ENCODE measurements around the gene C17orf67.

Gene C17orf67

DNA sequence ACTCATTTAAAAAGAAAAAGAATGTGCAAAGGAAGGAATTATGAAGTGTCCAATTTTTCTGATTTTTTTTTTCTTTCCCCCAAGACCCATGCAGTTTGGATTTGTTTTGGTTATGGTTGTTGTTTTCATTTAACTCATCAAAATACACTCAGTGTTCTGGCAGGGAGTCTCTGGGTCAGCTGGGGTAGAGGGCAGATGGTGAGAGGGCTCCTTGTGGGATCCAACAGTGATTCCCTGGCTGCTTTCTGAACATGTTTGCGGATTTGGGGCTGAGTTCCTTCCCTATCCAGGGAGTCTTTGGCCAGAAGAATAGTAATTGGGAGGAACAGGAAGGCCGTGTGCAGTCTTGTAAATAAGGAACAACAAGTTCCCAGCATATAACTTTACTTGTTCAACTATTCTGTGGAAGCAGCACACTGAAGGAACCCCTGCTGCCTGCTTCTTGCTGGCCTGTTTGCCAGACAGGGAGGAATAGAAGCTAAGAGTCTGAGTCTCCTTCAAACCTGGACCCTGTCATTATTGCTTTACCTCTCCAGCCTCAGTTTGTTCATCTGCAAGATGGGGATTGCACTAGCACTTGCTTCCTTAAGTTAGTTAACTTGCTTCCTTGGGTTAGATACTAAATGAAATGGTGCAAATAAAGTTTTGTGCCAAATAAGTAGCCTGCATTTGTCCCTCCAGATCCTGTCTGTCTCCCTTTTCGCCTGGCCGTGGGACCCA is 32.1 kb downstream of the C17orf67 start:
- H3K4me1 ChIP-seq (ENCODE audit: control insufficient read depth, low read depth, low read length): peaks cover 10% of the 10 kb centered on the region
- no peaks in the 10 kb centered on the region for H3K27me3 ChIP-seq (ENCODE audit: control insufficient read depth, insufficient read depth, low read length)
- H3K9ac ChIP-seq (ENCODE audit: low read length): no peak overlapping the region
- H3K4me3 ChIP-seq (ENCODE audit: low read length): no peak overlapping the region
- H3K36me3 ChIP-seq (ENCODE audit: control insufficient read depth, low read depth, low read length): no peaks in the 10 kb centered on the region
- no peaks in the 10 kb centered on the region for H3K9me3 ChIP-seq (ENCODE audit: control insufficient read depth, low read depth, low read length)
- no peak overlapping the region for H3K27ac ChIP-seq (ENCODE audit: low read length)

DNA sequence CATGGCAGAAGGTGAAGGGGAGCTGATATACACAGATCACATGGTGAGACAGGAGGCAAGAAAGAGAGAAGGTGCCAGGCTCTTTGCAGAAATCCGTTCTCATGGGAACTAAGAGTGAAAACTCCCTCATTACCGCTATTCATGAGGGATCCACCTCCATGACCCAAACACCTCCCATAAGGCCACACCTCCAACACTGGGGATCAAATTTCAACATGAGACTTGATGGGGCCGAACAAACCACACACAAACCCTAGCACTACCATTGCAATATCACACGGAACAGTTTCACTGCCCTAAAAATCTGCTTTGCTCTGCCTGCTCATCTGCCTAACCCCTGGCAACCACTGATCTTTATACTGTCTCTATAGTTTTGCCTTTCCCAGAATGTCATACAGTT is 34.8 kb downstream of the C17orf67 start:
- Histone ChIP-seq H3K27me3 (ENCODE audit: control insufficient read depth, insufficient read depth, low read length) (no peaks in the 10 kb centered on the region), H3K36me3 (ENCODE audit: control insufficient read depth, low read depth, low read length) (no peaks in the 10 kb centered on the region), H3K27ac (ENCODE audit: low read length) (no peak overlapping the region), H3K9me3 (ENCODE audit: control insufficient read depth, low read depth, low read length) (no peaks in the 10 kb centered on the region), H3K9ac (ENCODE audit: low read length) (no peak overlapping the region), H3K4me3 (ENCODE audit: low read length) (peak overlapping the region; percentile 39), H3K4me1 (ENCODE audit: control insufficient read depth, low read depth, low read length) (peaks cover 10% of the 10 kb centered on the region)

DNA sequence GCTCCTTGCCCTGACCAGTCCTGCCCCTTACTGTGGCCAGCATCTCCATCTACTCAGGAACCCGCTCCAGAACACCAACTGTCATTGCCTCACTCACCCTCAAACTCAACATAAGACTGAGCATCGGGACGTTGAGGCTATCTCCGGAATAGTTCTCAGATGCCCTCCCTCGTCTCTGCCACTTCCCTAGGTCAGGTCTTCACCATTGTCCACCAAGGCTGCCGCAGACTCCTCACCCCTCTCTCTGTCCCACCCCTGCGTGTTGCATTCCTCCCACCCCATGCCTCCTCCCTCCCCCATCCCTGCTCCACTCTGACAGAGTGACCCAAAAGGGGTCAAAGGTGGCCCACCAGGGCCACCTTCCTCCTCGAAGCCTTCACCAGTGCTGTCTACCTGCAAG is 37.2 kb downstream of the C17orf67 start:
- H3K4me3 ChIP-seq (ENCODE audit: low read length): no peak overlapping the region
- H3K27ac ChIP-seq (ENCODE audit: low read length): no peak overlapping the region
- no peak overlapping the region for H3K9ac ChIP-seq (ENCODE audit: low read length)
- peaks cover 10% of the 10 kb centered on the region for H3K4me1 ChIP-seq (ENCODE audit: control insufficient read depth, low read depth, low read length)
- H3K9me3 ChIP-seq (ENCODE audit: control insufficient read depth, low read depth, low read length): no peaks in the 10 kb centered on the region
- H3K27me3 ChIP-seq (ENCODE audit: control insufficient read depth, insufficient read depth, low read length): no peaks in the 10 kb centered on the region
- no peaks in the 10 kb centered on the region for H3K36me3 ChIP-seq (ENCODE audit: control insufficient read depth, low read depth, low read length)

DNA sequence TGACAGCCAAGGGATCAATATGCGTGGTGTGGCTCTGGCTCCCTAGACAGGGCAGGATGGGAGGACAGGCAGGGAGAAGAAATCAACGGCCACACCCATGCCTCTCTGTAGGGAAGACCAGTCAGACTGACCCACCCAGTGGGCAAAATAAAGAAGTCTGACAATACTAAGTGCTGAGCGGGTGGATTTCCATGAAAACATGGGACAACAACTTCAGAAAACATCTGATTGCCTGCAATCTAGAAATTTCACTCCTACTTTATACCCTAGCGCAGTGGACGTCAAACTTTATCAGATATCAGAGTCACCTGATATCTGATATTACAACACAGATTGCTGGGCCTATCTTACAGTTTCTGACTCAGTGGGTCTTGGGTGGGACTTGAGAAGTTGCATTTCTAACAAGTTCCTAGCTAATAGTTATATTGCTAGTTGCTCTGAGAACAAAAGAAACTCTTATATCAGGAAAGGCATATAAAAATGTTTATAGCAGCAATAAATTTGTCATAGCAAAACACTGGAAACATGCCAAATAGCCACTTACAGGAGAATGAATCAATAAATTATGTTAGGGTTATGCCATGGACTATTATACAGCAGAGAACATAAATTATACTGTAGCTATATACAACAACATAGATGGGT is 38.4 kb downstream of the C17orf67 start:
- H3K4me1 ChIP-seq (ENCODE audit: control insufficient read depth, low read depth, low read length): peaks cover 10% of the 10 kb centered on the region
- H3K9ac ChIP-seq (ENCODE audit: low read length): no peak overlapping the region
- H3K9me3 ChIP-seq (ENCODE audit: control insufficient read depth, low read depth, low read length): no peaks in the 10 kb centered on the region
- no peak overlapping the region for H3K4me3 ChIP-seq (ENCODE audit: low read length)
- no peaks in the 10 kb centered on the region for H3K36me3 ChIP-seq (ENCODE audit: control insufficient read depth, low read depth, low read length)
- H3K27ac ChIP-seq (ENCODE audit: low read length): no peak overlapping the region
- no peaks in the 10 kb centered on the region for H3K27me3 ChIP-seq (ENCODE audit: control insufficient read depth, insufficient read depth, low read length)

DNA sequence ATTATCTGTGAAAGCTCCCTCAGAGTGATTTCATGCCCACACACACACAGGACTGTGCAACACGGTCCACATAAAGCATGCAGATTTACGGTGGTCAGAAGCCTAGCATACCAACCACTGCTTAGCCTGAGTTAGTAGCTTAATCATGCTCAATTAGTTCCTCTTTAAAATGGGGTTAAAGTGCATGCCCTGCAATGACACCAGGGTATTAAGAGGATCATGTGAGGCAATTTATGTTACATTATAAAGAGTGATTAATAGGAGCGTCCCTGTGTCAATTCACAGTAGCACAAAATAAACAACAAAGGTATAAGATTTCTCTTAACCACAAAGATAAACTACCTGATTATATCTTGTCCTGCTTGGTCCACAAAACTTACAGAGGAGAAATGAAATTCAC is 39.8 kb downstream of the C17orf67 start:
- Histone ChIP-seq H3K9ac (ENCODE audit: low read length) (no peak overlapping the region), H3K36me3 (ENCODE audit: control insufficient read depth, low read depth, low read length) (no peaks in the 10 kb centered on the region), H3K27ac (ENCODE audit: low read length) (no peak overlapping the region), H3K4me3 (ENCODE audit: low read length) (no peak overlapping the region), H3K27me3 (ENCODE audit: control insufficient read depth, insufficient read depth, low read length) (no peaks in the 10 kb centered on the region), H3K9me3 (ENCODE audit: control insufficient read depth, low read depth, low read length) (no peaks in the 10 kb centered on the region), H3K4me1 (ENCODE audit: control insufficient read depth, low read depth, low read length) (peaks cover 4% of the 10 kb centered on the region)

DNA sequence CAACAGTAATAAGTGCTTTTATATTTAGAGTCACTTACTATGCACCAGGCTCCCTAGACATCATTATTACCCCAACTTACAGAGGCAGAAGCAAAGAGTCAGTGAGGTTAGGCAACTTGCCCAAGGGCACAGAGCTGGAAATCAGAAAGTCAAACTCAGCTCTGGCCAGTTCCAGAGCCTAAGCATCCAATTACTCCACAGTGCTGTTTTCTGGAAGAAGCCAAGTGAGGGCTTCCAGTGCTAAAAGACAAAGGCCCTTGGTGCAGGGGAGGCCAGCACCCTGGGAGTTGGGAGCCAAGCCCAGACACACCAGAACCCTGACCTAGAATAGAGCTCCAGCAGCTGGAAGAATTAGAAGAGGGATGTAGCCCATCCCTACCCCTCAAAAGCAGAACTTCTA is 40.2 kb downstream of the C17orf67 start:
- Histone ChIP-seq H3K9ac (ENCODE audit: low read length) (no peak overlapping the region), H3K9me3 (ENCODE audit: control insufficient read depth, low read depth, low read length) (no peaks in the 10 kb centered on the region), H3K36me3 (ENCODE audit: control insufficient read depth, low read depth, low read length) (no peaks in the 10 kb centered on the region), H3K27me3 (ENCODE audit: control insufficient read depth, insufficient read depth, low read length) (no peaks in the 10 kb centered on the region), H3K4me1 (ENCODE audit: control insufficient read depth, low read depth, low read length) (no peaks in the 10 kb centered on the region), H3K27ac (ENCODE audit: low read length) (no peak overlapping the region), H3K4me3 (ENCODE audit: low read length) (no peak overlapping the region)

DNA sequence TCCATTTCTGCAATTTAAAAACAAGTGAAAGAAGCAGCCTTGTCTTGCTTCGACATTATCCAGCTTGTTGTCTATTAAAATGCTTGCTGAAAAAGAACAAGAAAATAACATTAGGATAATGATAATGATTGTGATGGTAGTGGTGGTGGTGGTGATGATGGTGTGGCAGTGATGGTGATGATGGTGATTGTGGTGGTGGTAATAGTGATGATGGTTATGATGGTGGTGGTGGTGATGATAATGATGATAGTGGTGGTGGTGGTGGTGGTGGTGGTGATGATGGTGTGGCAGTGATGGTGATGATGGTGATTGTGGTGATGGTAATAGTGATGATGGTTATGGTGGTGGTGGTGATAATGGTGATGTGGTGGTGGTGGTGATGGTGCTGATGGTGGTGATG is 41.5 kb downstream of the C17orf67 start:
- no peak overlapping the region for H3K9ac ChIP-seq (ENCODE audit: low read length)
- H3K9me3 ChIP-seq (ENCODE audit: control insufficient read depth, low read depth, low read length): no peaks in the 10 kb centered on the region
- H3K36me3 ChIP-seq (ENCODE audit: control insufficient read depth, low read depth, low read length): no peaks in the 10 kb centered on the region
- H3K4me3 ChIP-seq (ENCODE audit: low read length): no peak overlapping the region
- H3K4me1 ChIP-seq (ENCODE audit: control insufficient read depth, low read depth, low read length): no peaks in the 10 kb centered on the region
- no peaks in the 10 kb centered on the region for H3K27me3 ChIP-seq (ENCODE audit: control insufficient read depth, insufficient read depth, low read length)
- H3K27ac ChIP-seq (ENCODE audit: low read length): no peak overlapping the region

DNA sequence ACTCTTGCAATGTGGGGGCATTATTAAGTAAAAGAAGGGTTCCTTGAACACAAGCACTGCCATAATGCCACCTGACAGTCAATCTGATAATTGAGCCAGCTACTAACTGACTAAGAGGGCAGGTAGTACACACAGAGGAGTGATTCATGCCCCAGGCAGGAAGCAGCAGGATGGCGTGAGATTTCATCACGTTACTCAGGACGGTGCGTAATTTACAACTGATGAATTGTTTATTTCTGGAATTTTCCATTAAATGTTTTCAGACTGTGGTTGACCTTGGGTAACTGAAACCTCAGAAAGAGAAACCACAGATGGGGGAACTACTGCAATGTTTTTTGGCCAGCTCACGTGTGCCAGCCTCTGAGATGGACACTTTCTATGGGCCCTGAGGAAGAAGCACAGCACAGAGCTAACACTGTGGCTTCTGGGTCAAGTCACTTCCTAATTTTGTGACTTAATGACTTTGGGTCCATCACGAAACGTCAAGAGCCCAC is 46.7 kb downstream of the C17orf67 start:
- Histone ChIP-seq H3K4me1 (ENCODE audit: control insufficient read depth, low read depth, low read length) (no peaks in the 10 kb centered on the region), H3K9ac (ENCODE audit: low read length) (no peak overlapping the region), H3K4me3 (ENCODE audit: low read length) (no peak overlapping the region), H3K27ac (ENCODE audit: low read length) (no peak overlapping the region), H3K9me3 (ENCODE audit: control insufficient read depth, low read depth, low read length) (no peaks in the 10 kb centered on the region), H3K36me3 (ENCODE audit: control insufficient read depth, low read depth, low read length) (no peaks in the 10 kb centered on the region), H3K27me3 (ENCODE audit: control insufficient read depth, insufficient read depth, low read length) (no peaks in the 10 kb centered on the region)

DNA sequence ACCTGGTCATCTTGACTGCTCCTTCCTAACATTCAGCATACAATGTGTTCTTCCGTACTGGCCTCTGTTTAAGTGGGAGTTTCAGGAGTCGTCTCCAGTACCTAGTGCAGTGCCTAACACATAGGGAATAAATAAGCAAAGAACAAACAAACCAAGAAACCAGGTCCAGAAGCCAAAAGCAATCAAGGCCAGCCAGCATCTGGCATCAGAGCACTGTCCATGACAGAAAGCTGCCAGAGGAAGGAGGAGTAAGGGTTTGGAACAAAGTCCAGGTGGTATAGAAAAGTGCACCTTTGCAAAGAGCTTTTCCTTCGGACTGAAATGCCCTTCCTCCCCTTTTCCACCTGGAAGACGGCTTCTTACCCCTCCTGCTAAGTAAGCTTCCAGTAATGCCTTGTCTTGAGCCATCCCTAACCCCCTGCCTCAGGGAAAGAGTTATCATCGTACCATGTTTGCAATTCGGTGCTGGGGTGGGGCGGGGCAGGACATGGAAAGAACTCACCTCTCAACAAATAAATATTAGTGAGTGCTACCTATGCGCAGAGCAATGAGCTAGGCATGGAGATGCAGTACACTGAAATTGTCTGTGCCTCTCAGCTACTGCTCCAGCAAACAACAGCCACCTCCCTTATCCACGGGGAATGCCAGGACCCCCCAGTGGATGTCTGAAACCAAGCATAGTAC is 47.6 kb downstream of the C17orf67 start:
- H3K9ac ChIP-seq (ENCODE audit: low read length): no peak overlapping the region
- H3K4me1 ChIP-seq (ENCODE audit: control insufficient read depth, low read depth, low read length): no peaks in the 10 kb centered on the region
- no peaks in the 10 kb centered on the region for H3K36me3 ChIP-seq (ENCODE audit: control insufficient read depth, low read depth, low read length)
- H3K4me3 ChIP-seq (ENCODE audit: low read length): no peak overlapping the region
- H3K9me3 ChIP-seq (ENCODE audit: control insufficient read depth, low read depth, low read length): no peaks in the 10 kb centered on the region
- H3K27ac ChIP-seq (ENCODE audit: low read length): no peak overlapping the region
- peaks cover 5% of the 10 kb centered on the region for H3K27me3 ChIP-seq (ENCODE audit: control insufficient read depth, insufficient read depth, low read length)

DNA sequence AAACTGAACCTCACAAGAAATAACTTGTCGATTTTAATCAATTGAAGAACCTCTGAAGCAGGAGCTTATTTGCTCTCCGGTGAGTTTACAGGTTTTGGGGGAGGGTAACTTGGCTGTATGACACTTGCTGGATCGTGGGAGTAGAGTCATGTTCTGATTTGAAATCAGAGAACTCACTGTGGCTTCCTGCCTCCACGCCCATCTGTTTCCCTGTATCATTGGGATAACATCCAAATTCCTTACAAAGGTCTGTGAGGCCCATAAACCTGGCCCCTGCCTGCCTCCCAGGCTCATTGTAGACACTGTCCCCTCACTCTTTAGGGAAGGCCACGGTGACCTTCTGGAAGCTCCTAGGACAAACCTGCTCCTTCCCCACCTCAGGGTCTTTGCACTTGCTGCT is 48.3 kb downstream of the C17orf67 start:
- Histone ChIP-seq H3K4me3 (ENCODE audit: low read length) (no peak overlapping the region), H3K27me3 (ENCODE audit: control insufficient read depth, insufficient read depth, low read length) (peaks cover 12% of the 10 kb centered on the region), H3K27ac (ENCODE audit: low read length) (no peak overlapping the region), H3K9me3 (ENCODE audit: control insufficient read depth, low read depth, low read length) (no peaks in the 10 kb centered on the region), H3K4me1 (ENCODE audit: control insufficient read depth, low read depth, low read length) (no peaks in the 10 kb centered on the region), H3K9ac (ENCODE audit: low read length) (no peak overlapping the region), H3K36me3 (ENCODE audit: control insufficient read depth, low read depth, low read length) (no peaks in the 10 kb centered on the region)

DNA sequence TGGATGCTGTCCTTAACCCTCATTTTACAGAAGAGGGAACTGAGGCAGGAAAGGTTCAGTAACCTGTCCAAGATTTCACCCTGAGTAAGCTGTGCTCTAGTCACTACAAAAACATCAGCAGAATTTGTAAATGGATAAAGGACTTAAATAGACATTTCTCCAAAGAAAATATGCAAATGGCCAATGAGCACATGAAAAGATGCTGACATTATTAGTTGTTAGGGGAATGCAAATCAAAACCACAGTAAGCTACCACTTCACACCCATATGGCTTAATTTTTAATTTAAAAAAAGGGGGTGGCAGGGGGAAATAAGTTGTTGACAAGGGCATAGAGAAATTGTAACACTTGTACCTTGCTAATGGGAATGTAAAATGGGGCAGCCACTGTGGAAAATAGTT is 51.4 kb downstream of the C17orf67 start:
- Histone ChIP-seq H3K27me3 (ENCODE audit: control insufficient read depth, insufficient read depth, low read length) (peaks cover 26% of the 10 kb centered on the region), H3K9ac (ENCODE audit: low read length) (no peak overlapping the region), H3K4me3 (ENCODE audit: low read length) (no peak overlapping the region), H3K36me3 (ENCODE audit: control insufficient read depth, low read depth, low read length) (no peaks in the 10 kb centered on the region), H3K9me3 (ENCODE audit: control insufficient read depth, low read depth, low read length) (no peaks in the 10 kb centered on the region), H3K4me1 (ENCODE audit: control insufficient read depth, low read depth, low read length) (no peaks in the 10 kb centered on the region), H3K27ac (ENCODE audit: low read length) (no peak overlapping the region)
